Lung (tissue), 12 donors: ENCODE measurements around the gene LPIN1. TPM values are rescaled to one million over a fixed set of nuclear protein-coding genes. Genes with fewer than 3 reads are reported as not detected.

Experiments
- ATAC-seq: fragments of 200-7000 bp; cut with Tn5 transposase; one replicate; pipeline ENCODE4 v1.9.1; 2020; ENCODE audit warnings: moderate number of reproducible peaks; ENCODE audit not compliant: insufficient read depth, low FRiP score
- DNase-seq, 3 donors: peaks; one replicate each; pipeline ENCODE4 v3.0.0-alpha.2; 2013 to 2017
- H3K27ac ChIP-seq, 2 donors: one replicate each; pipeline ENCODE4 v1.5.1; 2013; ENCODE audit warnings: mild to moderate bottlenecking in 2 of 2, moderate library complexity in 2 of 2, control low read depth in 1 of 2, inconsistent platforms in 1 of 2, low read depth in 1 of 2, low read length in 1 of 2
- H3K27me3 ChIP-seq, 3 donors: one replicate each; pipeline ENCODE4 v1.5.1; 2013; ENCODE audit warnings: low read length in 2 of 3; ENCODE audit not compliant: control insufficient read depth in 3 of 3, insufficient read depth in 3 of 3
- H3K36me3 ChIP-seq, 4 donors: one replicate each; pipeline ENCODE4 v1.5.1; 2013; ENCODE audit warnings: low read length in 4 of 4, mild to moderate bottlenecking in 1 of 4, moderate library complexity in 1 of 4; ENCODE audit not compliant: control insufficient read depth in 4 of 4, insufficient read depth in 4 of 4
- H3K4me1 ChIP-seq, 5 donors: one replicate each; pipeline ENCODE4 v1.5.1; 2013; ENCODE audit warnings: low read length in 5 of 5, mild to moderate bottlenecking in 2 of 5, moderate library complexity in 1 of 5; ENCODE audit not compliant: control insufficient read depth in 5 of 5, insufficient read depth in 5 of 5
- H3K4me3 ChIP-seq: one replicate; pipeline ENCODE4 v1.5.1; 2013; ENCODE audit warnings: mild to moderate bottlenecking, control low read depth, moderate library complexity
- H3K9ac ChIP-seq, 2 donors: one replicate each; pipeline ENCODE4 v1.5.1; 2013; ENCODE audit warnings: low read length in 2 of 2, control low read depth in 1 of 2; ENCODE audit not compliant: insufficient read depth in 1 of 2
- H3K9me3 ChIP-seq, 4 donors: one replicate each; pipeline ENCODE4 v1.5.1; 2013; ENCODE audit warnings: low read length in 3 of 4, mild to moderate bottlenecking in 1 of 4, moderate library complexity in 1 of 4; ENCODE audit not compliant: control insufficient read depth in 4 of 4, insufficient read depth in 3 of 4
- WGBS, 2 donors: extraction: QIAGEN DNeasy Blood & Tissue Kit; methylation state at CpG; one replicate each; pipeline ENCODE4 v1.1.7; 2013; 5-methylcytosine and 5-hydroxymethylcytosine counted together
- polyA plus RNA-seq, 2 donors: library from polyadenylated mRNA; stranded (reverse); fragments of 200-250 nt; gene quantifications; one replicate each; pipeline ENCODE4 v1.2.1, GENCODE V29; 2013
- total RNA-seq, 2 donors: library from RNA; depleted of rRNA in 1 of 2; stranded (reverse); fragments of >200 nt in 1 of 2; gene quantifications; one replicate each; pipeline ENCODE4 v1.2.1, GENCODE V29; 2014 to 2021
- TF ChIP-seq, protein P1 (sequence below): IDR thresholded peaks from 2 replicates; pipeline ENCODE4 v1.5.1; 2012; ENCODE audit warnings: mild to moderate bottlenecking; ENCODE audit errors: control extremely low read depth, extremely low read depth
- donor health status: control.
- donor health status: control.
- donor health status: Bipolar disorder and iron deficiency.
- donor health status: healthy.
- donor health status: DM: yes; HTN: yes; CAD: no.

The LPIN1 gene
- total and polyA plus RNA-seq, 4 donors, result 14.7 to 43.4 (median 26.0) TPM

DNA sequence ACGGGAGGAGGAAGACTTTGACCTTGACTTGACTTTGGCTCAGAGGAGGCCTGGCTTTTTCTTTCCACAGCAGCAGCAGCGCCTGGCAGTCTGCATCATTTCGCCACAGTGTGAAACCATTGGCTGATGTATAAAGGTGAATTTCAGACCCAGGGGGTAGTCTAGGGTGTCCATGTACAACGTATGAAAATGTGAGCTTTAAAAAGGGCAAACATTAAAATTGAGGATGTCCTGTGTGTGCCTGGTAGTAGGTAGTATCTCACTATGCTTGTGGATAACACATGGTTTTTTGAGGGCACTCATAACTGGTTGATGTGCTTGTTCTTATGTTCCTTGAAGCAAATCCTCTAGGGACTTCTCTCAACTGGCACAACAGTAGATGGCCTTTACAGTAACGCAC, 86.1 kb downstream of the LPIN1 start:
- Histone ChIP-seq H3K4me1 (peaks cover 0 to 28% (median 6%) of the 10 kb centered on the region in 5 donors), H3K27ac (no peak overlapping the region), H3K4me3 (no peak overlapping the region), H3K27me3 (no peaks in the 10 kb centered on the region), H3K9ac (no peak overlapping the region), H3K36me3 (no peaks in the 10 kb centered on the region), H3K9me3 (peaks cover 0 to 10% (median 2%) of the 10 kb centered on the region in 4 donors)
- 89 to 91% methylated on average over 5 of the region's 5 CpGs for WGBS, 2 donors
- TF ChIP-seq, protein P1, sequence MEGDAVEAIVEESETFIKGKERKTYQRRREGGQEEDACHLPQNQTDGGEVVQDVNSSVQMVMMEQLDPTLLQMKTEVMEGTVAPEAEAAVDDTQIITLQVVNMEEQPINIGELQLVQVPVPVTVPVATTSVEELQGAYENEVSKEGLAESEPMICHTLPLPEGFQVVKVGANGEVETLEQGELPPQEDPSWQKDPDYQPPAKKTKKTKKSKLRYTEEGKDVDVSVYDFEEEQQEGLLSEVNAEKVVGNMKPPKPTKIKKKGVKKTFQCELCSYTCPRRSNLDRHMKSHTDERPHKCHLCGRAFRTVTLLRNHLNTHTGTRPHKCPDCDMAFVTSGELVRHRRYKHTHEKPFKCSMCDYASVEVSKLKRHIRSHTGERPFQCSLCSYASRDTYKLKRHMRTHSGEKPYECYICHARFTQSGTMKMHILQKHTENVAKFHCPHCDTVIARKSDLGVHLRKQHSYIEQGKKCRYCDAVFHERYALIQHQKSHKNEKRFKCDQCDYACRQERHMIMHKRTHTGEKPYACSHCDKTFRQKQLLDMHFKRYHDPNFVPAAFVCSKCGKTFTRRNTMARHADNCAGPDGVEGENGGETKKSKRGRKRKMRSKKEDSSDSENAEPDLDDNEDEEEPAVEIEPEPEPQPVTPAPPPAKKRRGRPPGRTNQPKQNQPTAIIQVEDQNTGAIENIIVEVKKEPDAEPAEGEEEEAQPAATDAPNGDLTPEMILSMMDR, result no peak
- ATAC-seq (no peak), DNase-seq (no peak)

DNA sequence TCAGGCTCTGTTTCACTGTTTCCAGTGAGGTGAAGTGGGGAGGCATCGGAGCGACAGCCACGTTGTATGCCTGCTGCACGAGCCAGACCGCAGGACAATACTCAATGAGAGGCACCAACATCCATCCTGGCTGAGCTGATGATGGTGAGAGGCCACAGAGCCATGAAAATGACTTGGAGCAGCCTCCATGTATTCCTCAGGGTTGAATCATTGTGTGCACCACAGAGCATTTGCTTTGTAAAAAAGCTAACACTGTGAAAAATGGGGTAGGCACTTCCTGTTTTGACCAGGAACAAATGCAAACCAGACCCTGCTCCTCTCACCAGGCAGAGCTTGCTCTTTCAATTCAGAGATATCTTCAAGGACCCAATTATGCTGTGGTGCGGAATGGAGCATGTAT, 87.2 kb downstream of the LPIN1 start:
- no peak overlapping the region for H3K27ac ChIP-seq
- ATAC-seq, result no peak
- WGBS, 2 donors, result 89 to 93% methylated on average over 6 of the region's 6 CpGs

DNA sequence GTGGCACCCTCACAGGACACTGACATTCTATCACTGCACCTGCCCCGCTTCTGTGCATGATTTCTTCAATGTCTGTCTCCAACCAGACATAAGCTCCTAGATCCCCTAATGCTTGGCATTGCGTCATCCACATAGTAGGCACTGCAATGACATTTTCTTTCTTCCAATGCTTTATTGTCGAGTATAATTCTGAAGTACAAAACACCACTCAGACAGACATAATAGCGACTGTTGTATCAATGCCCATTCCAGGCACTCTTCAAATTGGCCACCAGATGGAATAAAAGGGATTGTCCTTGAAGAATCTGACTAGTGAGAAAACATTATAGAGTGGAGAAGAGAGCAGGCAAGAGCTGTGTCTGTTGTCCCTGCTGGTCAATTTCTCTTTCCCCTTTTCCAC, 89.0 kb downstream of the LPIN1 start:
- no peaks in the 10 kb centered on the region for H3K36me3 ChIP-seq
- H3K9me3 ChIP-seq, result peaks cover 0 to 13% (median 2%) of the 10 kb centered on the region in 4 donors
- no peak overlapping the region for H3K9ac ChIP-seq
- TF ChIP-seq, protein P1, result no peak
- H3K27me3 ChIP-seq, result no peaks in the 10 kb centered on the region
- 87 to 89% methylated on average over 4 of the region's 4 CpGs for WGBS, 2 donors
- peaks cover 0 to 12% (median 3%) of the 10 kb centered on the region in 5 donors for H3K4me1 ChIP-seq
- no peak overlapping the region for H3K27ac ChIP-seq
- no peak for DNase-seq
- ATAC-seq, result no peak
- H3K4me3 ChIP-seq, result no peak overlapping the region

More for the DNA sequence above, 87.2 kb downstream of the LPIN1 start:
- H3K9me3 ChIP-seq, result peaks cover 0 to 13% (median 2%) of the 10 kb centered on the region in 4 donors
- H3K4me3 ChIP-seq, result no peak overlapping the region
- no peak for DNase-seq
- H3K4me1 ChIP-seq, result peaks cover 0 to 28% (median 6%) of the 10 kb centered on the region in 5 donors
- H3K27me3 ChIP-seq, result no peaks in the 10 kb centered on the region
- TF ChIP-seq, protein P1, result no peak
- no peak overlapping the region for H3K9ac ChIP-seq
- no peaks in the 10 kb centered on the region for H3K36me3 ChIP-seq

DNA sequence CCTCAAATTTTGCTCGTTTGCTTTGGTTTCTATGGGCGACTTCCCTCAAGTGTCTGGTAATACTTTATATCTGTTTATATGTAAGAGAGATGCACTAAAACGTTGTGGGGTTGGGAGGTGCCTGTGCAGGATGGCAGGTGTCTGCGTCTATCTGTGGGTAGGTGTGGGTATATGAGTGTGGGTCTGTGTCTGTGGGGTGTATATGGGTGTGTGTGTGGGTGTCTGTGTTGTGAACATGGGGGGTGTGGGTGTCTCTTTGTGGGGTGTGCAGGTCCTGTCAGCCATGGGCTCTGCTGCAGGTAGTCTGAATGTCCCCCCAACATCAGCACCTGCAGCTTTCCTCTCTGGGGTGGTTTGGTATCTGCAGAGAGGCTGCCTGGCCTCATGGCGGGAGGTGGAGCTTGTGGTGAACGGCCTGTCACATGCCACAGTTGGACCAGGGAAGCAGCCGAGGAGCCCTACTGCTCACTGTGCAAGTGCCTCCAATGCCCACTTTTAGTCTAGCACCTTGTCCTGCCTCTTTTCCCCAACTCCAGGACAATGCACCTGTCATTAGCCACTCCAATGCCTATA, 90.3 kb downstream of the LPIN1 start:
- no peak overlapping the region for H3K4me3 ChIP-seq
- H3K27ac ChIP-seq, result no peak overlapping the region
- H3K4me1 ChIP-seq, result peaks cover 0 to 3% (median 0%) of the 10 kb centered on the region in 5 donors
- 73 to 84% methylated on average over 7 of the region's 7 CpGs for WGBS, 2 donors
- no peak for ATAC-seq
- no peak for DNase-seq
- no peak overlapping the region for H3K9ac ChIP-seq
- peaks cover 0 to 13% (median 2%) of the 10 kb centered on the region in 4 donors for H3K9me3 ChIP-seq
- TF ChIP-seq, protein P1, result no peak
- no peaks in the 10 kb centered on the region for H3K27me3 ChIP-seq
- H3K36me3 ChIP-seq, result no peaks in the 10 kb centered on the region
